ENCODE results near the gene BMP3.

DNA sequence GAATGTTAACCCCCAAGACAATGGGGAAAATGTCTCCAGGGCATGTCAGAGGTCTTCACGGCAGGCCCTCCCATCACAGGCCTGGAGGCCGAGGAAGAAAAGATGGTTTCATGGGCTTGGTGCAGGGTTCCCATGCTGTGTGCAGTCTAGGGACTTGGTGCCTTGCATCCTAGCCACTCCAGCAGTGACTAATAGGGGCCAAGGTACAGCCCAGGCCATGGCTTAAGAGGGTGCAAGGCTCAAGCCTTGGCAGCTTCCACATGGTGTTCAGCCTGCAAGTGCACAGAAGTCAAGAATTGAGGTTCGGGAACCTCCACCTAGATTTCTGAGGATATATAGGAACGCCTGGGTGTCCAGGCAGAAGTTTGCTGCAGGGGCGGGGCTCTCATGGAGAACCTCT lies 50.6 kb downstream of the BMP3 start:
- TF ChIP-seq, protein P1, sequence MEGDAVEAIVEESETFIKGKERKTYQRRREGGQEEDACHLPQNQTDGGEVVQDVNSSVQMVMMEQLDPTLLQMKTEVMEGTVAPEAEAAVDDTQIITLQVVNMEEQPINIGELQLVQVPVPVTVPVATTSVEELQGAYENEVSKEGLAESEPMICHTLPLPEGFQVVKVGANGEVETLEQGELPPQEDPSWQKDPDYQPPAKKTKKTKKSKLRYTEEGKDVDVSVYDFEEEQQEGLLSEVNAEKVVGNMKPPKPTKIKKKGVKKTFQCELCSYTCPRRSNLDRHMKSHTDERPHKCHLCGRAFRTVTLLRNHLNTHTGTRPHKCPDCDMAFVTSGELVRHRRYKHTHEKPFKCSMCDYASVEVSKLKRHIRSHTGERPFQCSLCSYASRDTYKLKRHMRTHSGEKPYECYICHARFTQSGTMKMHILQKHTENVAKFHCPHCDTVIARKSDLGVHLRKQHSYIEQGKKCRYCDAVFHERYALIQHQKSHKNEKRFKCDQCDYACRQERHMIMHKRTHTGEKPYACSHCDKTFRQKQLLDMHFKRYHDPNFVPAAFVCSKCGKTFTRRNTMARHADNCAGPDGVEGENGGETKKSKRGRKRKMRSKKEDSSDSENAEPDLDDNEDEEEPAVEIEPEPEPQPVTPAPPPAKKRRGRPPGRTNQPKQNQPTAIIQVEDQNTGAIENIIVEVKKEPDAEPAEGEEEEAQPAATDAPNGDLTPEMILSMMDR (IDR thresholded peaks at IDR 0.05) = no peak
- TF ChIP-seq POLR2A (IDR thresholded peaks at IDR 0.05) = no peak
- no peak for TF ChIP-seq POLR2AphosphoS5 (IDR thresholded peaks at IDR 0.05)

Measured in breast epithelium (tissue), 3 donors.